Retinal pigment epithelial cell (primary cell): ENCODE data around the gene ARHGAP4.

ENCODE experiments used
- DNase-seq: peaks from one replicate; pipeline ENCODE4 v3.0.0-alpha.2; 2010; ENCODE audit warnings: low read depth
- H3K4me3 ChIP-seq: 2 replicates; pipeline ENCODE4 v1.5.1; 2011; ENCODE audit warnings: mild to moderate bottlenecking, low read length, control low read depth, moderate library complexity
- TF ChIP-seq, protein P1 (sequence below): conservative IDR thresholded peaks from 2 replicates; pipeline ENCODE4 v1.5.1; 2011; ENCODE audit warnings: low read depth, low read length, control low read depth, inconsistent platforms

ARHGAP4 gene

GRCh38 chrX:153879741-153880439 is 46.2 kb downstream of the ARHGAP4 start:
- H3K4me3 ChIP-seq = no peak overlapping the region
- TF ChIP-seq, protein P1, sequence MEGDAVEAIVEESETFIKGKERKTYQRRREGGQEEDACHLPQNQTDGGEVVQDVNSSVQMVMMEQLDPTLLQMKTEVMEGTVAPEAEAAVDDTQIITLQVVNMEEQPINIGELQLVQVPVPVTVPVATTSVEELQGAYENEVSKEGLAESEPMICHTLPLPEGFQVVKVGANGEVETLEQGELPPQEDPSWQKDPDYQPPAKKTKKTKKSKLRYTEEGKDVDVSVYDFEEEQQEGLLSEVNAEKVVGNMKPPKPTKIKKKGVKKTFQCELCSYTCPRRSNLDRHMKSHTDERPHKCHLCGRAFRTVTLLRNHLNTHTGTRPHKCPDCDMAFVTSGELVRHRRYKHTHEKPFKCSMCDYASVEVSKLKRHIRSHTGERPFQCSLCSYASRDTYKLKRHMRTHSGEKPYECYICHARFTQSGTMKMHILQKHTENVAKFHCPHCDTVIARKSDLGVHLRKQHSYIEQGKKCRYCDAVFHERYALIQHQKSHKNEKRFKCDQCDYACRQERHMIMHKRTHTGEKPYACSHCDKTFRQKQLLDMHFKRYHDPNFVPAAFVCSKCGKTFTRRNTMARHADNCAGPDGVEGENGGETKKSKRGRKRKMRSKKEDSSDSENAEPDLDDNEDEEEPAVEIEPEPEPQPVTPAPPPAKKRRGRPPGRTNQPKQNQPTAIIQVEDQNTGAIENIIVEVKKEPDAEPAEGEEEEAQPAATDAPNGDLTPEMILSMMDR = no peak
- DNase-seq = no peak

DNA sequence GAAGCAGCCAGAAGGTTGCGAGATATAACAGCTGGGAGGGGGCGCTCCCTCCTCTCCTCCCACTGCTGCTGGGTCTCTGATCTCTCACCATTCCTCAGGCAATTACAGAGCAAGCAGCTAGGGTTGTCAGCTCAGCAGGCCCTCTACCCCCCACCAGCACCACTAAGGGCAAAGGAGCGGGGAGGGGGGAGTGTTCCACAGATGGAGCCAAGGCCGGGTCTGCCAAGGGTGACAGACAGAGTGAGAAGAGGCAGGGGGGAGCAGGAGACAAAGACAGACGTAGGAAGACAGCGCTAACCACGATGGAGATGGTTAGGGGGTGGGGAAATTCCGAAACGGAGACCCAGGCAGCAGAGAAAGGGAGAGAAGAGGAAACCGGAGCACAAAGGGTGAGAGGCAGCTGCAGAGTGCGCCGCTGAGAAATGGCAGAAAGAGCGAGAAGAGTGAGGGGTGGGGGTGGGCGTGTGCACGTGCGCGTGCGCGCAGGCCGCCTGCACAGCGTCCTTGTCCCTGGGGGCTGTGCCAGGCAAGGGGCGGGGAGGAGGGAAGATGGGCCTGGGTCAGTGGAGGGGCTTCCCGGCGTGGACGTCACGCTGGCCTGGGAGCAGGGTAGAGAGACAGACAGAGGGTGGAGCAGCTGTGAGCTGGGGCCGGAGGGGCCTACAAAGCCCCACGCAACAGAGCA is 47.0 kb downstream of the ARHGAP4 start:
- no peak for DNase-seq
- TF ChIP-seq, protein P1 = no peak
- H3K4me3 ChIP-seq = no peak overlapping the region

DNA sequence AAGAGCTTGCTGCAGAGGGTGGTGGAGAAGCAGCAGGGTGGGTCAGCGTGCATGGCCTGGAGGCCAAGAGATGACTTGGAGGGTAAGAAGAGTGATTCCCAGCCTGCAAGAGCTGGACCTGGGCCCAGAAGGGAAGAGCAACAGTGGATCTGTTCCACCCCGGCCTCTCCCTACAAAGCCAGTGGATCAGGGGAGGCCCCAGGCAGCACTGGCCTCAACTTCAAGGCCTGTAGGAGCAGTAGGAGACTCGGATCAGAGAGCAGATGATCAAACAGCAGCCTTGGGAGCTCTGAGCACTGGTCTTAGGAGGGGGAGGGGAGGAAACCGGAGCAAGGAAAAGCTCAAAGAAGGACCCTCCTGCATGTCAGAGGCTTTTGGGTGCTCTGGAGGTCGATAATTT is 47.7 kb downstream of the ARHGAP4 start:
- no peak for DNase-seq
- TF ChIP-seq, protein P1 = no peak

GRCh38 chrX:153877571-153878261 is 48.3 kb downstream of the ARHGAP4 start:
- no peak for DNase-seq
- TF ChIP-seq, protein P1 = no peak
- no peak overlapping the region for H3K4me3 ChIP-seq

More for the DNA sequence above, 47.7 kb downstream of the ARHGAP4 start:
- H3K4me3 ChIP-seq = no peak overlapping the region

GRCh38 chrX:153876112-153876491 is 50.0 kb downstream of the ARHGAP4 start:
- DNase-seq = no peak
- TF ChIP-seq, protein P1 = no peak
- H3K4me3 ChIP-seq = no peak overlapping the region

- H3K4me3 ChIP-seq = no peak overlapping the region
- TF ChIP-seq, protein P1 = no peak
- no peak for DNase-seq
Measured at GRCh38 chrX:153875391-153876111, 50.5 kb downstream of the ARHGAP4 start.
